Measurements from ENCODE around the gene B3GAT3.

B3GAT3 gene

DNA sequence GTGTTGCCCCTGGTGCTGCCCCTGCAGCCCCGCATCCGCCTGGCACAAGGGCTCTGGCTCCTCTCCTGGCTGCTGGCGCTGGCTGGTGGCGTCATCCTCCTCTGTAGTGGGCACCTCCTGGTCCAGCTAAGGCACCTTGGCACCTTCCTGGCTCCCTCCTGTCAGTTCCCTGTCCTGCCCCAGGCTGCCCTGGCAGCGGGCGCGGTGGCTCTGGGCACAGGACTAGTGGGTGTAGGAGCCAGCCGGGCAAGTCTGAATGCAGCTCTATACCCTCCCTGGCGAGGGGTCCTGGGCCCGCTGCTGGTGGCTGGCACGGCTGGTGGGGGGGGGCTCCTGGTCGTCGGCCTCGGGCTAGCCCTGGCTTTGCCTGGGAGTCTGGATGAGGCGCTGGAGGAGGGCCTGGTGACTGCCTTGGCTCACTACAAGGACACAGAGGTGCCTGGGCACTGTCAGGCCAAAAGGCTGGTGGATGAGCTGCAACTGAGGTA, 8.5 kb downstream of the B3GAT3 start:
- Mint-ChIP-seq H3K4me3 (no peak overlapping the region), H3K27ac (peak overlapping the region; percentile 90), H3K9me3 (no peaks in the 10 kb centered on the region), H3K4me1 (peaks cover 52% of the 10 kb centered on the region), H3K36me3 (ENCODE audit: low read depth) (peaks cover 5% of the 10 kb centered on the region), H3K27me3 (ENCODE audit: low read depth, poor library complexity) (peaks cover 3% of the 10 kb centered on the region)
- TF ChIP-seq, protein P1, sequence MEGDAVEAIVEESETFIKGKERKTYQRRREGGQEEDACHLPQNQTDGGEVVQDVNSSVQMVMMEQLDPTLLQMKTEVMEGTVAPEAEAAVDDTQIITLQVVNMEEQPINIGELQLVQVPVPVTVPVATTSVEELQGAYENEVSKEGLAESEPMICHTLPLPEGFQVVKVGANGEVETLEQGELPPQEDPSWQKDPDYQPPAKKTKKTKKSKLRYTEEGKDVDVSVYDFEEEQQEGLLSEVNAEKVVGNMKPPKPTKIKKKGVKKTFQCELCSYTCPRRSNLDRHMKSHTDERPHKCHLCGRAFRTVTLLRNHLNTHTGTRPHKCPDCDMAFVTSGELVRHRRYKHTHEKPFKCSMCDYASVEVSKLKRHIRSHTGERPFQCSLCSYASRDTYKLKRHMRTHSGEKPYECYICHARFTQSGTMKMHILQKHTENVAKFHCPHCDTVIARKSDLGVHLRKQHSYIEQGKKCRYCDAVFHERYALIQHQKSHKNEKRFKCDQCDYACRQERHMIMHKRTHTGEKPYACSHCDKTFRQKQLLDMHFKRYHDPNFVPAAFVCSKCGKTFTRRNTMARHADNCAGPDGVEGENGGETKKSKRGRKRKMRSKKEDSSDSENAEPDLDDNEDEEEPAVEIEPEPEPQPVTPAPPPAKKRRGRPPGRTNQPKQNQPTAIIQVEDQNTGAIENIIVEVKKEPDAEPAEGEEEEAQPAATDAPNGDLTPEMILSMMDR (IDR thresholded peaks at IDR 0.05): no peak
- DNase-seq: peak; percentile 28

DNA sequence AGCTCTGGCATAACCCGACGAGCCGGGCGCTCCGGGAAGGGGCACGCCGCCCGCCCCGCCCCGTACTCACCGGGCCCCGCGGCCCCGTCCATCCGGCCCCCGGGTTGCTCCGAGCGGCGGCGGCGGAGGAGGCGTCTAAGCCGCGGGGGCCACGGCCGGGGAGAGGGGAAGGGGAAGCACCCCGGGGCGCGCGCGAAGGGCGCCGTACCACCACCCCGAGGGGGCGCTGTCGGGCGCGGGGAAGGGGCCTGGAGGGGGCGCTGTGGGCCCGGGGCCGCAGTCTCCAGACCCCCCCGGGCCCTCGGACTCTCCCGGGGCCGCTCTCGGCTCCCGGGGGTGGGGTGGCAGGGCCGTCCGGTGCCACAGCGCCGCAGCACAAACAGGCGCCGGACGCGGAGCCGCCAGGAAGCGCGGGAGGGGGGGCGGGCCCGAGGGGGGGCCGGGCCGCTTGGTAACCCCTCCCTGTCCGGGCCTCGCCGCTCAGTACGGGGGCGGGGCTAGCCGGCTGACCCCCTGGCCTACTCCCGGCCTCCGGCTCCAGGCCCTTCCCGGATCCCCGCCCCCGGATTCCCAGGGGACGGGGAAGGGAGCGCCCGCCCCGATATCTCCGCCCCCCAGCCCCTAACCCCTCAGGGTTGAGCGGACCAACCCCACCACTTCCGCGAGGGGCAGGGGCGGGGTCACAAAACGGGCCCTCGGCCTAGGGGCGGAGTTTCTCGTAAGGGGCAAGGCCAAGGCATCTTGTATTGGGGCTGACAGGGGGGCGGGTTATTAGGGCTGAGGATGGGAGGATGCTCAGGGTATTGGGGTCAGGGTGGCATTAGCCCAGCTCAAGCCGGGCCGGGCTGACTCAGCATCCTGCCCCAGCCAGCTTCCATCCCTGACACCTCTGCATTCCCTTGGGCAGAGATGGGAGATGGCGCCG, 9.2 kb downstream of the B3GAT3 start, which contains the start of the genes EML3 and ROM1:
Gene EML3, minus strand, starts transcription at position 410 of the 925 bp plus-strand sequence. Its CDS starts 318 bp downstream, at position 92.
Gene ROM1, plus strand, starts transcription at position 892 of the 925 bp plus-strand sequence. Its CDS starts 25 bp downstream, at position 917.
- DNase-seq: peak; percentile 96
- H3K27ac Mint-ChIP-seq: peak within 1 kb of the TSS; percentile 90
- no peaks in the 10 kb centered on the region for H3K9me3 Mint-ChIP-seq
- H3K4me1 Mint-ChIP-seq: peaks cover 59% of the 10 kb centered on the region
- H3K36me3 Mint-ChIP-seq (ENCODE audit: low read depth): peaks cover 12% of the 10 kb centered on the region
- TF ChIP-seq, protein P1 (IDR thresholded peaks at IDR 0.05): peak; percentile 76
- H3K4me3 Mint-ChIP-seq: peak within 1 kb of the TSS; percentile 92
- peaks cover 6% of the 10 kb centered on the region for H3K27me3 Mint-ChIP-seq (ENCODE audit: low read depth, poor library complexity)

DNA sequence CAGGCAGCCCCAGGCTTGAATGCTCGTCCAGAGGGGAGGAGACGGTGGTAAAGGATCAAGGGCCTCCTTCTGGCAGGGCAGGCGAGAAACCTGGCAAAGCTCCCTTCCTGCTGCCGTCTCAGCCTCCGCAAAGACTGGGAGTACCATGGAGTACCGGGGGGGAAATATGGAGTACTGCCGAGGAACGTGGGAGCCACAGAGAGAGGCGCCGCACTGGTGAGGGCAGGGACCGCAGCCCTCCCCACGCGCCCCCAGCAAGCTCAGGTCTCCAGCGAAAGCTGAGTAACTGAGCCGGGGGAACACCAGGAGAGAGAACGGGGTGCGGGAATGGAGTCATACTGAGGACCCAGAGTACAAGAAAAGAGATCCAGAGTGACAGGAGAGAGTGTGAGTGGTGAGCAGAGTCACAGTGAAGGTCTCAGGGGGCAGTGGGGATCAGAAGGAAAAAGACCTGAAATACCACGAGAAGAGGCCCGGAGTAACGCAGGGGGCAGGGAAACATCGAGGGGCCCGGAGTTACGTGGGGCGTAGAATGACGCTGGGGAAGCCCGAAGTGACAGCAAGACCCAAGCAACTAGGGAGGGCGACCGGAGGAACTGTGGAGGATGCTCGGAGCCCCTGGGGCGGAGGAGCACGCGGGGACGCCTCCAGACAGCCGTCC, 10.0 kb downstream of the B3GAT3 start:
- peak overlapping the region; percentile 92 for H3K4me3 Mint-ChIP-seq
- H3K4me1 Mint-ChIP-seq: peaks cover 66% of the 10 kb centered on the region
- H3K27ac Mint-ChIP-seq: peak overlapping the region; percentile 90
- peaks cover 14% of the 10 kb centered on the region for H3K36me3 Mint-ChIP-seq (ENCODE audit: low read depth)
- H3K9me3 Mint-ChIP-seq: no peaks in the 10 kb centered on the region
- peaks cover 6% of the 10 kb centered on the region for H3K27me3 Mint-ChIP-seq (ENCODE audit: low read depth, poor library complexity)
- peak; percentile 44 for DNase-seq
- TF ChIP-seq, protein P1 (IDR thresholded peaks at IDR 0.05): no peak

DNA sequence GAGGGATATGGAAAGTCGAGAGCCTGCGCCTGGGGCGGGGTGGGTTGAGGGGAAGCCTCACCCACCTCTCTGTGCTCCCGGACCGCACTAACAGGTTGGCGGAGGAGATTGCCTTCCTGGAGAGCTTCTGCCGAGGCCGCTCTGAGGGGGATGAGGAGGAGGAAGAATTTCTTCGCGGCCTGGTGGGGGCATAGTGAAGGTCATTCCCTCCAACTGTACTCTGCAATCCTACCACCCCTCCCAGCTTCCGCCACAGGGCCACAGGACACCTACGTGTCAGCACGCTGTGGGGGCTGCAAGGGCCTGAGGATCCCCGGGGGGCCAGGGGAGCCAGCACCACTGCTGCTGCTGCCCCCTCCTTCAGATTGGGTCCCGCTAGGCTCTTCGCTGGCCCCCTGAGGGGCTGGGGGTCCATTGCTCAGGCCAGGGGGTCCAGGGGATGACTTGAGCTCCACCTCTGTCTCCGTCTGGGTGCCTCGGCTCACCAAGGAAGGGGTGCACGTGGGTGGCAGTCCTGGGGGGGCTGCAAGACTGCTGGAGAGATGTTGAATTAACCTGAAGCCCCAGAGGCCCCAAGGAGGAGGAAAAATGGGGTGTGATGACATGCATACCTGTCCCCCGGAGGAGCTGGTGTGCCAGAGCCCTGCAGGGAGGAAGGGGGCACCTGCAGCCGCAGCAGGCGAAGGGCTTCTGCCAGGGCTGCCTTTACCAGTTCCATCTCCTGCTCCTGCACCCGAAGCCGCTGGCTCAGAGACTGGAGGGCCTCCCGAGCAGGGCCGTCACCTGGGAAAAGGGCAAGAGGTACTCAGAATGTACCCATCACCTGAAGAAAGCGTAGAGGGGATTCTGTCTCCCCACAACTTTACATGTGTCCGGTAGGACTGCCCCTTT, 10.7 kb downstream of the B3GAT3 start:
- TF ChIP-seq, protein P1 (IDR thresholded peaks at IDR 0.05): no peak
- Mint-ChIP-seq H3K27me3 (ENCODE audit: low read depth, poor library complexity) (peaks cover 6% of the 10 kb centered on the region), H3K36me3 (ENCODE audit: low read depth) (peaks cover 14% of the 10 kb centered on the region), H3K27ac (peak overlapping the region; percentile 36), H3K4me3 (peak overlapping the region; percentile 92), H3K4me1 (peaks cover 72% of the 10 kb centered on the region), H3K9me3 (no peaks in the 10 kb centered on the region)
- no peak for DNase-seq

DNA sequence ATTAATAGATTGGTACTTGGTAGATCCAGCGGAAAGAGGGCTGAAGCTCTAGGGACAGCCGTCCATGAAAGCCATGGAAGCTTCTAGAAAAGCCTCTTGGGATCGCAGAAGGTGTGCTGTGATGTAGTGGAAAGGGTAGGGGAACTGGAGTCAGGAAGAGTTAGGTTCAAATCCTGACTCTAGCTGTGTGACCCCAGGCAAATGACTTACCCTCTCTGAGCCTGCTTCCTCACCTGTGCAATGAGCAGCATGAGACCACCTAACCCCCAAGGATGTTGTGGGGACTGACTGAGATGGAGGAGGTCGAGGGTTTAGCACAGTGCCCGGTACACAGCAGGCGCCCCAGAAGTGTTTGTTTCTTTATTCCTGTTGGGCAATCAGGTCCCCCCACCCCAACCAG, 11.4 kb downstream of the B3GAT3 start:
- peak overlapping the region; percentile 92 for H3K4me3 Mint-ChIP-seq
- TF ChIP-seq, protein P1 (IDR thresholded peaks at IDR 0.05): no peak
- H3K4me1 Mint-ChIP-seq: peaks cover 77% of the 10 kb centered on the region
- peaks cover 6% of the 10 kb centered on the region for H3K27me3 Mint-ChIP-seq (ENCODE audit: low read depth, poor library complexity)
- H3K9me3 Mint-ChIP-seq: no peaks in the 10 kb centered on the region
- no peak for DNase-seq
- H3K36me3 Mint-ChIP-seq (ENCODE audit: low read depth): peaks cover 14% of the 10 kb centered on the region
- peak overlapping the region; percentile 36 for H3K27ac Mint-ChIP-seq

All from nephron progenitor cell (in vitro differentiated cells).